PFSK-1 (cell line): Measurements from ENCODE around the gene OLAH.

Source experiments
- POLR2AphosphoS5 ChIP-seq: IDR thresholded peaks from 2 replicates; pipeline ENCODE4 v1.6.1; 2012; ENCODE audit warnings: low read depth, mild to moderate bottlenecking, control low read depth, low read length, moderate library complexity
- SIN3A ChIP-seq: IDR thresholded peaks from 2 replicates; pipeline ENCODE4 v1.6.1; 2012; ENCODE audit warnings: mild to moderate bottlenecking, low read length, moderate library complexity, borderline replicate concordance; ENCODE audit not compliant: insufficient read depth
- TAF1 ChIP-seq: IDR thresholded peaks from 2 replicates; pipeline ENCODE4 v1.6.1; 2012; ENCODE audit warnings: low read length, control low read depth, borderline replicate concordance; ENCODE audit not compliant: insufficient read depth
- TF ChIP-seq, protein P1 (sequence below), 2 experiments: IDR thresholded peaks; 2 replicates each; pipeline versions ENCODE4 v1.6.1 to v1.8.0; 2011 to 2012; ENCODE audit warnings: low read depth in 2 of 2, low read length in 2 of 2, control low read depth in 1 of 2, inconsistent platforms in 1 of 2, mild to moderate bottlenecking in 1 of 2, moderate library complexity in 1 of 2; ENCODE audit not compliant: insufficient read depth in 1 of 2

- TF ChIP-seq, protein P1, sequence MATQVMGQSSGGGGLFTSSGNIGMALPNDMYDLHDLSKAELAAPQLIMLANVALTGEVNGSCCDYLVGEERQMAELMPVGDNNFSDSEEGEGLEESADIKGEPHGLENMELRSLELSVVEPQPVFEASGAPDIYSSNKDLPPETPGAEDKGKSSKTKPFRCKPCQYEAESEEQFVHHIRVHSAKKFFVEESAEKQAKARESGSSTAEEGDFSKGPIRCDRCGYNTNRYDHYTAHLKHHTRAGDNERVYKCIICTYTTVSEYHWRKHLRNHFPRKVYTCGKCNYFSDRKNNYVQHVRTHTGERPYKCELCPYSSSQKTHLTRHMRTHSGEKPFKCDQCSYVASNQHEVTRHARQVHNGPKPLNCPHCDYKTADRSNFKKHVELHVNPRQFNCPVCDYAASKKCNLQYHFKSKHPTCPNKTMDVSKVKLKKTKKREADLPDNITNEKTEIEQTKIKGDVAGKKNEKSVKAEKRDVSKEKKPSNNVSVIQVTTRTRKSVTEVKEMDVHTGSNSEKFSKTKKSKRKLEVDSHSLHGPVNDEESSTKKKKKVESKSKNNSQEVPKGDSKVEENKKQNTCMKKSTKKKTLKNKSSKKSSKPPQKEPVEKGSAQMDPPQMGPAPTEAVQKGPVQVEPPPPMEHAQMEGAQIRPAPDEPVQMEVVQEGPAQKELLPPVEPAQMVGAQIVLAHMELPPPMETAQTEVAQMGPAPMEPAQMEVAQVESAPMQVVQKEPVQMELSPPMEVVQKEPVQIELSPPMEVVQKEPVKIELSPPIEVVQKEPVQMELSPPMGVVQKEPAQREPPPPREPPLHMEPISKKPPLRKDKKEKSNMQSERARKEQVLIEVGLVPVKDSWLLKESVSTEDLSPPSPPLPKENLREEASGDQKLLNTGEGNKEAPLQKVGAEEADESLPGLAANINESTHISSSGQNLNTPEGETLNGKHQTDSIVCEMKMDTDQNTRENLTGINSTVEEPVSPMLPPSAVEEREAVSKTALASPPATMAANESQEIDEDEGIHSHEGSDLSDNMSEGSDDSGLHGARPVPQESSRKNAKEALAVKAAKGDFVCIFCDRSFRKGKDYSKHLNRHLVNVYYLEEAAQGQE (IDR thresholded peaks at IDR 0.05; ENCODE audit: insufficient read depth in 1 of 2, low read depth in 2 of 2, low read length in 2 of 2), result no peak
- no peak for TF ChIP-seq POLR2AphosphoS5
- TF ChIP-seq SIN3A, result no peak
- no peak for TF ChIP-seq TAF1
Measured at GRCh38 chr10:15060638-15061037, 16.9 kb downstream of the OLAH start.
